SJSA1 (cell line): ENCODE results near the gene ADARB2. TPM values are rescaled to one million over a fixed set of nuclear protein-coding genes. Genes with fewer than 3 reads are reported as not detected.

ENCODE experiments used
- DNase-seq, 2 experiments: peaks; one replicate each; pipeline ENCODE4 v3.0.0-alpha.2; 2015 to 2020; ENCODE audit warnings: low spot score in 2 of 2, low read depth in 1 of 2
- H3K27ac ChIP-seq: fragments of 250-450 bp; sonication (Bioruptor Pico); 2 replicates; pipeline ENCODE4 v1.5.1; 2020; ENCODE audit warnings: mild to moderate bottlenecking, moderate library complexity
- H3K27me3 ChIP-seq: fragments of 250-450 bp; sonication (Bioruptor Pico); replicated peaks from 2 replicates; pipeline ENCODE4 v1.5.1; 2020; ENCODE audit warnings: mild to moderate bottlenecking, moderate library complexity
- H3K36me3 ChIP-seq: fragments of 250-450 bp; sonication (Bioruptor Pico); 2 replicates; pipeline ENCODE4 v1.5.1; 2020; ENCODE audit warnings: mild to moderate bottlenecking
- H3K4me1 ChIP-seq: fragments of 250-450 bp; sonication (Bioruptor Pico); replicated peaks from 2 replicates; pipeline ENCODE4 v1.6.1; 2021; ENCODE audit warnings: mild to moderate bottlenecking
- H3K4me3 ChIP-seq: fragments of 250-450 bp; sonication (Bioruptor Pico); 2 replicates; pipeline ENCODE4 v1.5.1; 2020; ENCODE audit warnings: mild to moderate bottlenecking
- H3K9me3 ChIP-seq: fragments of 250-450 bp; sonication (Bioruptor Pico); replicated peaks from 2 replicates; pipeline ENCODE4 v1.5.1; 2020; ENCODE audit warnings: mild to moderate bottlenecking
- total RNA-seq: library from RNA; depleted of rRNA; stranded (reverse); fragments of >200 nt; shearing (Covaris generic); gene quantifications from 2 replicates; pipeline ENCODE4 v1.2.3, GENCODE V29; 2014

Gene ADARB2
- total RNA-seq, 1 experiment from 2014 or later = not detected

DNA sequence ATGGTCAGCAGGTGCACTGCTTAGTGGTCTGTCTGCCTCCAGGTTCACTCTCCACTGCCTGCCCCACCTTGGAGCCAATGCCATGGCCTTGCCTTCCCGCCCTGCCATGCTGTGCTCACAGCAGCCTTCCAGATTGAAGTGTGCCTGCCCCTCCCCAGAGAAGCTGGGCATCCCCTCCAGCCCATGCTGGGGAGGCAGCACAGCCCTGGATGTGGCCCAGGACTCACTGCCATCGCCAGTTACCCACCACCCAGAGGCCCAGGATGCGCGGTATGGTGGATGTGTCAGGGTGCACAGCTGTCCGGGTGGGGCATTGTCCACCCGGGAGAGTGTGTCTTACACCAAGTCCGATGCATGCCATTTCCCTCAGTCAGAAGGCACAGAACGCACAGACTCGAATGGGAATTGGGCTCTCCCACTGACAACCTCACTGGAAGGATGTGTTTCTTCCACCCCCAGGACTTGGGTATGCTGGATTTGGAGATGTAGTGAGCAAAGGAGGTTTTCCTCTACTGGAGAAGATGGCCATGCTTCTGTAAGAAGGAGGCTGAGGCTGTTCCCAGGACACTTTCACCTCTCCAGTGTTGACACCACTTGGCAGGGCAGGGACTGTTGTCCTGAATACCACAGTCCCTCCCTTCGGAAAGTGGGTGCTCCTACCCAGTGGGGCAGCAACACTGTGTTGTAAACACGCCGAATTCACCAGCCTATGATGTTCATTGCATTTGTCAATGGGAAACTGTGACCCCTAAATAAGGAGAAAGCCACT is 122.0 kb downstream of the ADARB2 start:
- Histone ChIP-seq H3K4me3 (no peak overlapping the region), H3K27me3 (peaks cover 25% of the 10 kb centered on the region), H3K27ac (no peak overlapping the region), H3K4me1 (no peaks in the 10 kb centered on the region), H3K9me3 (no peaks in the 10 kb centered on the region), H3K36me3 (no peaks in the 10 kb centered on the region)
- DNase-seq = no peak

DNA sequence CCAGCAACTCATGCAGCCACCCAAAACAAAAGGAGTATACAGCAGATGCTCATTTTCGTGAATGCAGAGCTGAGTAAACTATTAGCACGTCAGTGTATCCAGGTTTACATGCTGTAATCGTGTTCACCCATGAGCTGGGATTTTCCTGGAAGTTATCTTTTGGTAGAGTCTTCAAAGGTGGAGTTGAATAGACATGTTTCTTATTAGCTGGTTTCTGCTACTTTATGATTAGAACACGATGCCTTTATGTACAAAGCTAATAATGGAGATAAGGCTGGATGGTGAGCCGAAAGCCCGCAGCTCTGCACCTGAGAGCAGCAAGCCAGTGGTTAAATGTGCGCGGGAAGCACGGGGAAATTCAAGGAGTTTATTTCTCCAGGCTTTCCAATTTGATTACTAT is 123.8 kb downstream of the ADARB2 start:
- Histone ChIP-seq H3K9me3 (no peaks in the 10 kb centered on the region), H3K4me1 (no peaks in the 10 kb centered on the region), H3K27ac (no peak overlapping the region), H3K27me3 (peaks cover 37% of the 10 kb centered on the region), H3K4me3 (no peak overlapping the region), H3K36me3 (no peaks in the 10 kb centered on the region)
- DNase-seq = no peak

DNA sequence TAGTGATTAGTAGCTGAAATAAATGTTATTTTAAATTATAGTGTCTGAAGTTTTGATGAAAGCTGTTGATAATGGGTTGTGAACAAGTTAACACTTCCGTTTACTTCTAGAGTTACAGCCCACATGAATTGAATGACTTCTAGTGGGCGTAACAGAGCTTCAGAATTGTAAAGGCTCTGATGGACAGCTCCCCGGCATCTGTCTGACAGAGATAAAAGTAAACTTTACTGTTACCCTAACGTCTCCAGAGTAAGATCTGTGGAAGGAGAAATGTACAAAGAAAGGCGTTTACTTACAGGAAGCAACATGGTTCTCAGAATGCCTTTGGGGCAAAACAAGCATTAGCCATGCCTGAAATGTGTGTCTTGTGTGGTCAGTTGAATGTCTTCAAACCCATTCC is 124.4 kb downstream of the ADARB2 start:
- Histone ChIP-seq H3K27me3 (peaks cover 37% of the 10 kb centered on the region), H3K4me1 (no peaks in the 10 kb centered on the region), H3K9me3 (no peaks in the 10 kb centered on the region), H3K4me3 (no peak overlapping the region), H3K27ac (no peak overlapping the region), H3K36me3 (no peaks in the 10 kb centered on the region)
- DNase-seq = no peak

DNA sequence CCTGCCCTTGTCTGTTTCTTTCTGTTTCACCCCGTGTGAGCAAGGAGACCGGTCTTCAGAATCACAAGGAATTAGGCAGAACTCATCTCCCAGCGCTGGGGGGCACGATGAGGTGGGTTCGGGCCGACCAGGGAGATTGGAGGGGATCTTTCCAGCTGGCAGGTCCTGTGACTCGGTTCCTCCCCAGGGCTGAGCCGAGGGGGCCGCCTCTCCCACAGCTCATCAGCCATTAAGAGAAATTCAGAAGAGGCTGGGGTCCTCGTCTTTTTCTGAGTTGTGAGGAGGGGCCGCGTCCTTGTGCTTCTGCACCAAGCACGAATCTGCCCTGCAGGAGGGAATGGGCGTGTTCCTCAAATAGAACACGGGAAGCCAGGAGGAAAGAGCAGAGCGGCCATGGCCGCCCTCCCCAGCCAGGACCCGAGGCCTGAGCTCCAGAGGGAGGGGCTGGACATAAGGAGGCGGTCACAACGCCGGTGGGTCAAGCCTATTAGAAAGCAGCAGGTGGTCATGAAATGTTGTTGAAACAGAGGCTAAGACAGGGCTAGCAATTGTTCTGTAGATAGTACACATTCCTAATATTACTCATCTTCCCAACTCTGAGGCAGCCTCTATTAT is 125.3 kb downstream of the ADARB2 start:
- Histone ChIP-seq H3K27me3 (peaks cover 37% of the 10 kb centered on the region), H3K9me3 (no peaks in the 10 kb centered on the region), H3K4me1 (no peaks in the 10 kb centered on the region), H3K4me3 (no peak overlapping the region), H3K27ac (no peak overlapping the region), H3K36me3 (no peaks in the 10 kb centered on the region)
- DNase-seq = no peak

DNA sequence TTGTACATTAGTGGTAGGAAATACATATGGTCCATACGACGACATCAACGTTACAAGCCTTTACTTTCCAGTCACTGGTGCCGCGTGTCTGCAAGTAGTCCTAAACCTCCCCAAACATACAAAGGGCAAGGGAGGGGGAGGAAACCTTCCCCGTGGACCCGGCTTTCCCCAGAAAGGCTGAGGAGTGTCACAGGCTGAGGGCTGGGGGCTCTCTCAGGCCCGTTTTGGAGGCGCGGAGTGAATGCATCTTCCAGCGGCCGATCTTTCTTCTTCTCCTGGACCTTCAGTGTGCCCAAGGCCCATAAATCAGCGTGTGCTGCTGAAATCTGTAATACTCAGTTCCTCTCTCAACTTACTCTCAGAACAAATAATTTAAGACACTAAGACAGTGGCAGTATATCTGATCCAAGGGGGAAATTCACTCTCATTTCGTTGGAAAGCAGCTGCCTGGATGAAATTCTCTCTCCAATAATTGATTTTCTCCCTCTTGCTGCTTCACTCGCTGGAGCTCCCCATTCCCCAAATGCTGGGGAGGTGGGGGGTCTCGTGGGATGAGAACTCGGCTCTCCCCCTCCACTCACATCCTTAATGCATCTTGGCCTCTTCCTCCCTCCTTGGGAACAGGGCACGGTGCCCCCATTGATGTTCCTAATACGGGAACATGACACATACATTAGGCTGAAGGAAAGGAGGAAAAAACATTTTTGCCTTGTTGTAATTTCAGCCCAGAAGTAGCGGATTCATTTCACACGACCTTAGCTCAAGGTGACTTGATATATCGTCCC is 126.1 kb downstream of the ADARB2 start:
- no peak for DNase-seq
- Histone ChIP-seq H3K36me3 (no peaks in the 10 kb centered on the region), H3K27ac (no peak overlapping the region), H3K4me1 (no peaks in the 10 kb centered on the region), H3K4me3 (no peak overlapping the region), H3K27me3 (peaks cover 39% of the 10 kb centered on the region), H3K9me3 (no peaks in the 10 kb centered on the region)

DNA sequence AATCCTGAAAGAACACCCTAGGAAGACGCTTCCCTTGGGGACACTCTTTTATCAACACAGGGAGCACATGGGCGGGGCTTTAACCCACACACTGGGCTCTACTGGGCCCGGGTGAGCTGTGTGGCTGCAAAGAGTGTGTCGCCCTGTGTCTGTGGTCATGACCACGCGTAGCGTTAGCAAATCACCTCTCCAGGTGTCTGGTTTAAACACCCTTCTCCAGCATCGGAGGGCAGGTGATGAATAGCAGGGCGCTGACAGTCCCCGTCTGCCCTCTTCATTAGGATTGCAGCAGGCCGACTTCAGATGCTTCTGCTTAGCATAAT is 127.7 kb downstream of the ADARB2 start:
- no peaks in the 10 kb centered on the region for H3K9me3 ChIP-seq
- DNase-seq = no peak

DNA sequence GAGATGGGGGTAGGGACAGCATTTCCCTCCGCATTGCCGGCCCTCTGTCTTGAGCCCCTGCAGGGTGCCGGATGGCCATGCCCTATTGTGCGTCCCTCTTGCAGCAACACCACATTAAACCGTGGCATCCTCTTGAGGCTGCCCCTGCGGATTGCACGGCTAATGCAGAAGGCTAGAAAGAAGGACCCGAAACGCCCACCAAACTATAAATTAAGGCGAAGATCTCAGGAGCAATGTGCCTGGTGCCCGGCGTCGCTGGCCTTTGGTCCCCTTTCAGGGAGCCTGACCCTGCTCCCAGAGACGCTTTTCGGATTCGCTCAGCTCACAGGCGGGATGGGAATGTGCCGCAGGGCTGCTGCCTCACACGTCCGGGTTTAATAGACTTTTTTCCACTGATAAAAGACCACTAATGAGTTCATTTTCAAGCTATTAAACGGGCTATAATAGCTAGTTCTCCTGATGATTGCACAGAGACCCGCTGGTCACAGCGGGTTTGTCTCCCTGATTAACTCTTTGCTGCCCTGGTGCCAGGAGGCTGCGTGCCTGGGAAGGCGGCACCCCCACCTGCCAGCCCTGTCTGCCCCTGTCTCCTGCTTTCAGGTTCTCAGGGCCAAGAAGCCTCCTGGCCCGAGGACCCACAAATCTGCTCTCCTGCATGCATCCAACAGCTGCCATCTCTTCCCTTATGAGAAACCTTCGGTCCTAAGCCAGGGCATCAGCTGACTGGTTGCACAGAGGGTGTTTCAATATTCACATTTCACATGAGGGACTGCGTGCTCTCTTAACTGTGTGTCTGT is 128.3 kb downstream of the ADARB2 start:
- DNase-seq = no peak
- no peaks in the 10 kb centered on the region for H3K9me3 ChIP-seq
- H3K4me1 ChIP-seq = no peaks in the 10 kb centered on the region
- no peak overlapping the region for H3K4me3 ChIP-seq
- H3K27ac ChIP-seq = no peak overlapping the region
- peaks cover 46% of the 10 kb centered on the region for H3K27me3 ChIP-seq
- H3K36me3 ChIP-seq = no peaks in the 10 kb centered on the region

More for the DNA sequence above, 127.7 kb downstream of the ADARB2 start:
- H3K4me3 ChIP-seq = no peak overlapping the region
- no peaks in the 10 kb centered on the region for H3K36me3 ChIP-seq
- H3K4me1 ChIP-seq = no peaks in the 10 kb centered on the region
- peaks cover 44% of the 10 kb centered on the region for H3K27me3 ChIP-seq
- no peak overlapping the region for H3K27ac ChIP-seq

DNA sequence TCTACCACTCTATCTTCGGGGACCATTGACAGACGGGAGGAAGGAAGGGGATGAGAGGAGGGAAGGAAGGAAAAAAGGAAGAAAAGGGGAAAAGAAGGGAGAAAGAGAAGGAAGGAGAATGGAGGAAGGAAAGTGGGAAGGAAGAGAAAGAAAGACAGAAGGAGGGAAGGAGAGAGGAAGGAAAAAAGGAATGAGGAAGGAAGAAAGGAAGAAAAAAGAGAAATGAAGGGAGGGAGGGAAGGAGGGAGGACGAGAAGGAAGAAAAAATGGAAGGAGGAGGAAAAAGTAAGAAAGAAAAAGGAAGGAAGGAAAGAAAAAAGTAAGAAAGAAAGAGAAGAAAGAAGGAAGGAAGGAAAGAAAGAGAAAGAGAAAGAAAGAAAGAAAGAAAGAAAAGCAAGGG is 128.9 kb downstream of the ADARB2 start:
- Histone ChIP-seq H3K4me1 (no peaks in the 10 kb centered on the region), H3K36me3 (no peaks in the 10 kb centered on the region), H3K27ac (no peak overlapping the region), H3K4me3 (no peak overlapping the region), H3K27me3 (peaks cover 46% of the 10 kb centered on the region), H3K9me3 (no peaks in the 10 kb centered on the region)
- DNase-seq = no peak

DNA sequence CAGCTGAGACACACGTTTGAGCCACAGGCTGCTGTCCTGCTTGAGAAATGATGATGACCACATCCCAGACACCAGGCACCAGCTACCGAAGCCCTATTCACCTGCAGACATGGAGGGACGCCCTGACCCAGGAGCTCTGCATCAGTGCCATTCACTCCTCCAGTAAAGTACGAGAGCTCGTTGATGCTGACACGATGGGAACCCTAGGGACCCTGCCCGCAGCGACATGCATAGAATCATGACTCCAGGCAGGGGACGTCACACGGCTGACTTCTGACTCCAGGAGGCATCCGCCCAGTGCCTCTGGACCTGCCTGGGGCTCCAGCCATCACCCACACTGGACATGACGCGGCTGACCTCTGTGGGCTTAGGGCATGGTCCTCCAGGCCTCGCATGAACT is 129.9 kb downstream of the ADARB2 start:
- H3K4me3 ChIP-seq = no peak overlapping the region
- no peak overlapping the region for H3K27ac ChIP-seq
- no peaks in the 10 kb centered on the region for H3K4me1 ChIP-seq
- no peaks in the 10 kb centered on the region for H3K9me3 ChIP-seq
- H3K27me3 ChIP-seq = peaks cover 41% of the 10 kb centered on the region
- DNase-seq = no peak
- no peaks in the 10 kb centered on the region for H3K36me3 ChIP-seq

DNA sequence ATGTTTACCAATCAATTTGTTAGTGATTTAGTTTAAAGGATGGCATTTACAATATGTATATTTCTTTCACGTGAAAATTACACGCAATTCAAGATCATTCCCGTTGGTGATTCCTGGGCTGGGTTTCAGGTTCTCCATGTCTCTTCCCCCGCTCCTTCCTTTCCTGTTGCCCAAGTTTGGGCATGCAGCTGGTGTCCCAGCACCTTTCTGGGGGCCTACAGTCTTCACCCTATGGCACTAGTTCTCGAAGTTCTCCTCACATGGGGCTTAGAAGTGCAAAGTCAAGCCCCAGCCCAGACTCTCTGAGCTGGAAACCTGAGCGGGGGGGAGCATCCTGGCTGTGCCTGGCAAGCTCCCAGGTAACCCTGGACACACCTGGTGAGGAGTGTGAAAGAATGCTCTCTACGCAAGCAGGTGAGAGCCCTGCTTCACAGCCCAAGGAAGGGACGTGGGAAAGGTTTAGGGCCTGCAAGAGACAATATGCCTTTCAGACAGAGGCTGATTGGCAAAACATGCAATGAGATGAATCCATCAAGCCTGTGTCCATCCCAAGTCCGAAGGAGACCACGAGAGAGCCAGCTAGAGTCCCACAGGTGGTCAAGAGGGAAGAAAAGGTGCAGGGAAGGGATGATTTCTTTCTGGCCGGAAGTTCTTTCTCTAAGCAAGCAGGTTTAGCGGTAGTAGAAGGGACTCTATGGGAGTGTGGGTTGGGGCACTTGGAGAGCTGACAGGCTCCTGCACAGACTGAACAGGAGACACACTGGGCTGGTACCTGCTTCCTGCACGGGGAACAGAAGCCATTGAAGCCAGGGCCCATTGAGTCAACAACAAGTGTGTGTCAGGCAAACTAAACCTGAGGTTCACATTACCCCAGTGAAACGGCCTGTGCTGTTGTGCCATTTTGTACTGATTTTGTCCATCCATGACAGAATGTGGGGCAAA is 131.1 kb downstream of the ADARB2 start:
- no peak overlapping the region for H3K4me3 ChIP-seq
- H3K9me3 ChIP-seq = no peaks in the 10 kb centered on the region
- H3K27ac ChIP-seq = no peak overlapping the region
- peaks cover 41% of the 10 kb centered on the region for H3K27me3 ChIP-seq
- H3K36me3 ChIP-seq = no peaks in the 10 kb centered on the region
- DNase-seq = no peak
- H3K4me1 ChIP-seq = no peaks in the 10 kb centered on the region

DNA sequence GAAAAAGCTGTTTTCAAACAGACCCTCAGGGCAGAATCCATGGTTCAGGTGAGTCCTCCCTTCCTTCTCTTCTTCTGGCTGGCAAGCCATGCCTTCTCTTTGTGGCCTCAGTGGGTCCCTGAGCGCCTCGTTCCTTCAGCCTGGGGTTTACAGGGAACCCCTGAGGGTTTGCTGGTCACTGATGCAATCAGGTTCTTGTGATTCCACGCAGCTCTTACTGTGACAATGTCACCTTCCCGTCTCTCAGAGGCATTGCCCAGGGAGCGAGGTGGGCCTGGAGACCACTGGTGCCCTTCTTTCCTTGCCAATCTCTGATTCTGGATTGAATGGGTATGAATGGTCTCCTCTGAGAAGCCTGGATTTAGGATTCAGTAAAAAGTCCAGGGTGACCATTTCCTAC is 132.2 kb downstream of the ADARB2 start:
- DNase-seq = no peak
- H3K9me3 ChIP-seq = no peaks in the 10 kb centered on the region
- no peak overlapping the region for H3K27ac ChIP-seq

DNA sequence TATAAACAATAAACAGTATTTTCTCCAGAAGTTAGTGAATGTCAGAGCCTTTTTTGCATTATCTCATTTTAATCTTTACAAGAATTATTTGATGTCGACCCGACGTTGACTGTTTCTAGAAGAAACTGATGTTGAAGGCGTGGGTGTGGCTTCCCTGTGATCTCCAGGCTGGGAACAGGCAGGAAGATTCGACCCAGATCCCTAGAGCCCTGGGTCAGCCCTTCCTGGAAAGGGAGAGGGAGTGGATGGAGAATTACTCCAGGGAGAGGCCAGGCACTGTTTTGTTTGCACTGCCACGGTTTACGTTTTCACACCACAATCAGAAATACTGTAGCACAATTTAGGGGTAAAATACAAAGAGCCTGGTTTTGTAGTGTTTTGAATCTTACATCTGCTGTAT is 133.1 kb downstream of the ADARB2 start:
- Histone ChIP-seq H3K4me1 (no peaks in the 10 kb centered on the region), H3K27me3 (peaks cover 35% of the 10 kb centered on the region), H3K27ac (no peak overlapping the region), H3K9me3 (no peaks in the 10 kb centered on the region), H3K4me3 (no peak overlapping the region), H3K36me3 (no peaks in the 10 kb centered on the region)
- DNase-seq = no peak

More for the DNA sequence above, 132.2 kb downstream of the ADARB2 start:
- H3K36me3 ChIP-seq = no peaks in the 10 kb centered on the region
- no peaks in the 10 kb centered on the region for H3K4me1 ChIP-seq
- H3K4me3 ChIP-seq = no peak overlapping the region
- H3K27me3 ChIP-seq = peaks cover 37% of the 10 kb centered on the region

DNA sequence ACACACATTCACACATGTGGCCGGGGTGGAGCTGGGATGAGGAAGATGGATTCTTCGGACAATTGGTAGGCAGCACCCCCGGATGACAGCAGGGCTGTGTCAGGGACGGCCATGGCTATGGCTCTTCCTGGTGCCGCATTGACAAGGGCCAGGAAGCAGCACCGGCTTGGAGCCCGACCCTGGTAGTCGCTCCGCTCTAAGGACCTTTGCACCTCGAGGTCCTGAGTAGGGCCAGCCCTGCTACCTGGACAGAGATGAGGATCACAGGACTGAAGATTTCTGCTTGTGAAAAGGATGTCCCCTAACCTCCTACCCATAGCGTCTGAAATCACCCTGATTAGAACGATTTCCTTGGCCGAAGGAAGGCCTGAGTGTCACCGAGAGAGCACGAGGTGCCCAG is 134.1 kb downstream of the ADARB2 start:
- H3K4me3 ChIP-seq = no peak overlapping the region
- H3K4me1 ChIP-seq = no peaks in the 10 kb centered on the region
- no peaks in the 10 kb centered on the region for H3K9me3 ChIP-seq
- H3K27ac ChIP-seq = no peak overlapping the region
- no peaks in the 10 kb centered on the region for H3K36me3 ChIP-seq
- DNase-seq = no peak
- H3K27me3 ChIP-seq = peaks cover 32% of the 10 kb centered on the region
